Osteoblast (primary cell): Measurements from ENCODE around the gene HID1. TPM values are rescaled to one million over a fixed set of nuclear protein-coding genes. Genes with fewer than 3 reads are reported as not detected.

Experiments
- DNase-seq: peaks from one replicate; pipeline ENCODE4 v3.0.0; 2011; ENCODE audit warnings: low spot score, mixed read lengths; ENCODE audit not compliant: insufficient read length; ENCODE audit errors: missing footprints
- H2AFZ ChIP-seq: 2 replicates; pipeline ENCODE4 v1.6.0; 2011; ENCODE audit warnings: mild to moderate bottlenecking, low read length
- H3K27ac ChIP-seq: 2 replicates; pipeline ENCODE4 v1.5.1; 2011; ENCODE audit warnings: mild to moderate bottlenecking, low read depth, low read length, moderate library complexity
- H3K27me3 ChIP-seq: 2 replicates; pipeline ENCODE4 v1.6.0; 2012; ENCODE audit warnings: mild to moderate bottlenecking, control low read depth, inconsistent platforms, low read length, moderate library complexity; ENCODE audit not compliant: insufficient read depth
- H3K36me3 ChIP-seq: 2 replicates; pipeline ENCODE4 v1.5.1; 2011; ENCODE audit warnings: mild to moderate bottlenecking, low read length, control low read depth, moderate library complexity; ENCODE audit not compliant: insufficient read depth
- H3K4me1 ChIP-seq: 2 replicates; pipeline ENCODE4 v1.5.1; 2011; ENCODE audit warnings: mild to moderate bottlenecking, low read length, control low read depth, moderate library complexity; ENCODE audit not compliant: insufficient read depth
- H3K4me2 ChIP-seq: 2 replicates; pipeline ENCODE4 v1.6.0; 2011; ENCODE audit warnings: mild to moderate bottlenecking, low read length; ENCODE audit not compliant: insufficient read depth
- H3K4me3 ChIP-seq: fragments of 200-600 bp; sonication (generic); 3 replicates; pipeline ENCODE4 v1.5.1; 2012; ENCODE audit warnings: mild to moderate bottlenecking, low read length, inconsistent platforms; ENCODE audit not compliant: insufficient read depth
- H3K79me2 ChIP-seq: 2 replicates; pipeline ENCODE4 v1.6.0; 2012; ENCODE audit warnings: mild to moderate bottlenecking, low read length, control low read depth, inconsistent platforms; ENCODE audit not compliant: insufficient read depth
- H3K9me3 ChIP-seq: 2 replicates; pipeline ENCODE4 v1.5.1; 2011; ENCODE audit warnings: low read depth, low read length, control low read depth
- H4K20me1 ChIP-seq: 2 replicates; pipeline ENCODE4 v1.6.0; 2012; ENCODE audit warnings: mild to moderate bottlenecking, low read length, control low read depth; ENCODE audit not compliant: insufficient read depth
- CTCF ChIP-seq: IDR thresholded peaks from 2 replicates; pipeline ENCODE4 v1.5.1; 2011; ENCODE audit warnings: mild to moderate bottlenecking, low read depth, low read length, moderate library complexity; ENCODE audit errors: extremely low read depth
- total RNA-seq: library from RNA; depleted of rRNA; stranded (reverse); fragments of >200 nt; gene quantifications from 2 replicates; pipeline ENCODE4 v1.2.3, GENCODE V29; 2012

The HID1 gene
- total RNA-seq, 1 donor: 0.36 TPM

- TF ChIP-seq CTCF: no peak
- H3K27me3 ChIP-seq: peaks cover 46% of the 10 kb centered on the region
- H3K36me3 ChIP-seq: no peaks in the 10 kb centered on the region
- H3K4me1 ChIP-seq: no peaks in the 10 kb centered on the region
- no peak overlapping the region for H3K4me2 ChIP-seq
- H3K4me3 ChIP-seq: no peak overlapping the region
- no peak overlapping the region for H3K27ac ChIP-seq
- DNase-seq: no peak
- H2AFZ ChIP-seq: no peak overlapping the region
- no peaks in the 10 kb centered on the region for H4K20me1 ChIP-seq
- no peaks in the 10 kb centered on the region for H3K9me3 ChIP-seq
- no peaks in the 10 kb centered on the region for H3K79me2 ChIP-seq
These were observed 31.3 kb downstream of the HID1 start for GRCh38 chr17:74941128-74941725.

GRCh38 chr17:74939534-74939933, 33.0 kb downstream of the HID1 start:
- no peaks in the 10 kb centered on the region for H4K20me1 ChIP-seq
- H2AFZ ChIP-seq: no peak overlapping the region
- H3K4me2 ChIP-seq: no peak overlapping the region
- H3K4me1 ChIP-seq: no peaks in the 10 kb centered on the region
- H3K36me3 ChIP-seq: no peaks in the 10 kb centered on the region
- DNase-seq: no peak
- H3K79me2 ChIP-seq: no peaks in the 10 kb centered on the region
- peaks cover 56% of the 10 kb centered on the region for H3K27me3 ChIP-seq
- no peak overlapping the region for H3K27ac ChIP-seq
- H3K9me3 ChIP-seq: no peaks in the 10 kb centered on the region
- TF ChIP-seq CTCF: no peak
- no peak overlapping the region for H3K4me3 ChIP-seq

- no peak overlapping the region for H3K4me3 ChIP-seq
- no peaks in the 10 kb centered on the region for H3K9me3 ChIP-seq
- H3K79me2 ChIP-seq: no peaks in the 10 kb centered on the region
- no peak overlapping the region for H3K27ac ChIP-seq
- no peaks in the 10 kb centered on the region for H3K4me1 ChIP-seq
- peaks cover 57% of the 10 kb centered on the region for H3K27me3 ChIP-seq
- no peak overlapping the region for H3K4me2 ChIP-seq
- no peak for DNase-seq
- H4K20me1 ChIP-seq: no peaks in the 10 kb centered on the region
- no peak for TF ChIP-seq CTCF
- no peak overlapping the region for H2AFZ ChIP-seq
- no peaks in the 10 kb centered on the region for H3K36me3 ChIP-seq
These were observed 34.2 kb downstream of the HID1 start for GRCh38 chr17:74938194-74938950.
